GM23248 (cell line): ENCODE data around the gene IGF1R. TPM values are rescaled to one million over a fixed set of nuclear protein-coding genes. Genes with fewer than 3 reads are reported as not detected.

Experiments used
- DNase-seq: peaks from one replicate; pipeline ENCODE4 v3.0.0-alpha.2; 2015
- H2AFZ ChIP-seq: fragments of 200-600 bp; sonication (generic); 2 replicates; pipeline ENCODE4 v1.6.1; 2016; ENCODE audit warnings: antibody characterized with exemption
- H3F3A ChIP-seq: fragments of 200-600 bp; sonication (generic); 2 replicates; pipeline ENCODE4 v1.6.1; 2016; ENCODE audit warnings: mild to moderate bottlenecking, antibody characterized with exemption, mixed run types; ENCODE audit not compliant: insufficient read depth
- H3K27ac ChIP-seq: fragments of 200-600 bp; sonication (generic); 2 replicates; pipeline ENCODE4 v1.5.1; 2016; ENCODE audit warnings: mild to moderate bottlenecking
- H3K27me3 ChIP-seq: fragments of 200-600 bp; sonication (generic); replicated peaks from 2 replicates; pipeline ENCODE4 v1.6.1; 2016; ENCODE audit warnings: mild to moderate bottlenecking; ENCODE audit not compliant: insufficient read depth
- H3K36me3 ChIP-seq: fragments of 200-600 bp; sonication (generic); 2 replicates; pipeline ENCODE4 v1.6.1; 2016; ENCODE audit warnings: low read depth, mild to moderate bottlenecking
- H3K4me1 ChIP-seq: fragments of 200-600 bp; sonication (generic); 2 replicates; pipeline ENCODE4 v1.6.1; 2016; ENCODE audit warnings: mild to moderate bottlenecking; ENCODE audit not compliant: insufficient read depth
- H3K4me2 ChIP-seq: fragments of 200-600 bp; sonication (generic); one replicate; pipeline ENCODE4 v1.6.1; 2016; ENCODE audit warnings: mild to moderate bottlenecking; ENCODE audit not compliant: unreplicated experiment
- H3K4me3 ChIP-seq: fragments of 200-600 bp; sonication (generic); 2 replicates; pipeline ENCODE4 v1.5.1; 2016; ENCODE audit warnings: mild to moderate bottlenecking
- H3K79me2 ChIP-seq: fragments of 200-600 bp; sonication (generic); 2 replicates; pipeline ENCODE4 v1.6.1; 2016; ENCODE audit warnings: mild to moderate bottlenecking; ENCODE audit not compliant: insufficient read depth
- H3K9ac ChIP-seq: fragments of 200-600 bp; sonication (generic); 2 replicates; pipeline ENCODE4 v1.6.1; 2016; ENCODE audit warnings: mild to moderate bottlenecking
- H3K9me2 ChIP-seq: fragments of 200-600 bp; sonication (generic); 2 replicates; pipeline ENCODE4 v1.6.1; 2016; ENCODE audit warnings: mixed run types, mild to moderate bottlenecking, moderate library complexity; ENCODE audit not compliant: insufficient read depth
- H3K9me3 ChIP-seq: fragments of 200-600 bp; sonication (generic); one replicate; pipeline ENCODE4 v1.6.1; 2017; ENCODE audit warnings: low read depth
- H4K20me1 ChIP-seq: fragments of 200-600 bp; sonication (generic); 2 replicates; pipeline ENCODE4 v1.6.0; 2016; ENCODE audit not compliant: insufficient read depth
- EZH2 ChIP-seq: fragments of 200-600 bp; sonication (generic); IDR thresholded peaks from 2 replicates; pipeline ENCODE4 v1.6.1; 2018; ENCODE audit warnings: antibody characterized with exemption, mild to moderate bottlenecking; ENCODE audit not compliant: insufficient read depth, poor library complexity, severe bottlenecking
- EZH2phosphoT487 ChIP-seq: fragments of 200-600 bp; sonication (generic); IDR thresholded peaks from 2 replicates; pipeline ENCODE4 v1.6.1; 2018; ENCODE audit warnings: antibody characterized with exemption, moderate library complexity, mild to moderate bottlenecking, low read depth; ENCODE audit not compliant: insufficient read depth
- WGBS, 2 experiments: methylation state at CpG; one replicate each; pipeline ENCODE4 v1.1.6; 2015 to 2017; ENCODE audit warnings: low lambda C conversion rate in 2 of 2, low coverage in 1 of 2; ENCODE audit errors: missing lambda C conversion rate in 2 of 2; 5-methylcytosine and 5-hydroxymethylcytosine counted together
- in situ Hi-C: fragments of 300-500 bp; cut with MboI; formaldehyde crosslinking; loops from 2 replicates; pipeline ENCODE4 v1.15.0; 2020
- polyA plus RNA-seq: library from polyadenylated mRNA; unstranded; fragments of >200 nt; fragmentation: Nextera tagmentation; extraction: Ambion mirVana; gene quantifications from 2 replicates; pipeline ENCODE4 v1.2.1, GENCODE V29; 2016
- total RNA-seq: library from RNA; depleted of rRNA; stranded (reverse); fragments of >200 nt; shearing (Covaris generic); gene quantifications from 2 replicates; pipeline ENCODE4 v1.2.3, GENCODE V29; 2014

Gene IGF1R
- total and polyA plus RNA-seq, 2 experiments from 2014 or later: 22.0 to 48.6 TPM

DNA sequence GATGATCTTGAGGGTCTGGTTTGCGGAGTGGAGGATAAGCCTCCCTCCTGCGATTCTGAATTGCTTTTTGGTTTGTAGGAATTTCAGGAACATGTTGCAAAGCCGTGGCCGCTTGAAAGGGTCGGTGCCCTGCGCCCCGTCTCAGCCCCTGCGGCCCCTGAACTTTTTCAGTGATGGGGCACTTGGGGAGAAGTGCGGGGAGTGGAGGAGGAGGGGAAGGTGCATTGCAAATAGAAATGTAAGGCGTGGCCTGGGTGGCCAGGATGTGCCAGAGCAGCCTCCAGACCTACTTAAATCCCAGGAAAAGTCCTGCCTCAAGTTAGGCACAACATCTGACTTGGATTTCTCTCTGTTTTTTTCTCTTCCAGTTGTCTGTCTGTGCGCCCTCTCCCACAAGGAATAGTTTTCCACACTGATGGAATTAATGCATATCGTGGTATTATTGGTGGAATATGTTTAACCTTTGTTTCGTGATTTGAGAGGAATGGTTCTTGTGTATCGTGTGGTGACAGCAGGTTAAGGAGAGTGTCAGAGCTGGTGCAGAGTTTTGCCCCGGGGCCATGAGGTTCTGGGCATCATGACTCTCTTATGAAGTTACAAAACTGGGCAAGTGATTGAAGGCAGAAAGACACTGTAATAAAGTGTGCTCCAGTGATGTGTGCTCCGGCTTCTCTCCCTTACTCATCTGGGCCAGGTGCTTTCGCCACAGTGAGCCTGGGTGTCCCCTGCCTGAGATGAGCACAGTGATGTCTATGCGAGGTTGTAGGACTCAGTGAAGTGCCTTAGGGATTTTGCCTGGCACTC lies 205.5 kb downstream of the IGF1R start:
- H2AFZ ChIP-seq: peak overlapping the region; percentile 43; the same call in 1 of the 2 replicates

DNA sequence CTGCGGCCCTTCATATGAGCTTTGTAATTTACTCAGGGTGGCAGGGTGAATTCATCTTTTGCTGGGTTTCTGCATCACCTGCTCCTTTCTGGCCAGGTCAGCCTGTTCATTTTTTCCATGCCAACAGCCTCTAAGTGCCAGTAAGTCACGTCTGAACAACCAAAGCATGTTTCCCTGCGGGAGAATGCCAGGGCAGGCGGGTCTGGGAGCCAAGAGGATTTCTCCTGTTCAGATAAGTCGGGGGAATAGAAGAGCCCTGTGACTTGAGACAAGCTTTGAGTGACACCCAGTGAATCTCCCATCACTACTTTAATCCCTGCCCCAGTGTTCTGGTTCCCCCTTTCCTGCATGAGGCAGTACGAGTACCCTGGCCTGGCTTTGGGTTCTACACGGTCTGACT lies 206.2 kb downstream of the IGF1R start:
- H3K36me3 ChIP-seq: no peaks in the 10 kb centered on the region
- H3K4me3 ChIP-seq: no peak overlapping the region
- H2AFZ ChIP-seq: no peak overlapping the region
- no peaks in the 10 kb centered on the region for H3K9me2 ChIP-seq
- DNase-seq: no peak
- peak overlapping the region; percentile 94 for H3K4me2 ChIP-seq
- H3K27me3 ChIP-seq: no peaks in the 10 kb centered on the region
- H3K27ac ChIP-seq: peak overlapping the region; percentile 84
- WGBS, 2 experiments: 82 to 90% methylated on average over 6 to 7 of the region's 7 CpGs
- H3F3A ChIP-seq: peaks cover 62% of the 10 kb centered on the region
- peak overlapping the region; percentile 82 for H3K9ac ChIP-seq
- H4K20me1 ChIP-seq: no peaks in the 10 kb centered on the region
- H3K79me2 ChIP-seq: peaks cover 87% of the 10 kb centered on the region
- TF ChIP-seq EZH2phosphoT487: no peak
- no peak for TF ChIP-seq EZH2
- in situ Hi-C loops: no loop called here
- no peaks in the 10 kb centered on the region for H3K9me3 ChIP-seq
- peaks cover 69% of the 10 kb centered on the region for H3K4me1 ChIP-seq

More for the DNA sequence above, 205.5 kb downstream of the IGF1R start:
- Histone ChIP-seq H3K79me2 (peaks cover 87% of the 10 kb centered on the region), H3F3A (peaks cover 55% of the 10 kb centered on the region), H3K27ac (peak overlapping the region; percentile 84), H3K36me3 (no peaks in the 10 kb centered on the region), H3K4me3 (peak overlapping the region; percentile 78), H3K4me2 (peak overlapping the region; percentile 94), H4K20me1 (no peaks in the 10 kb centered on the region), H3K9me3 (no peaks in the 10 kb centered on the region), H3K9me2 (no peaks in the 10 kb centered on the region), H3K9ac (peak overlapping the region; percentile 82), H3K27me3 (no peaks in the 10 kb centered on the region), H3K4me1 (peaks cover 63% of the 10 kb centered on the region)
- in situ Hi-C loops: no loop called here
- 19 to 24% methylated on average over 18 of the region's 18 CpGs for WGBS, 2 experiments
- no peak for TF ChIP-seq EZH2
- no peak for TF ChIP-seq EZH2phosphoT487
- DNase-seq: peak; percentile 55

DNA sequence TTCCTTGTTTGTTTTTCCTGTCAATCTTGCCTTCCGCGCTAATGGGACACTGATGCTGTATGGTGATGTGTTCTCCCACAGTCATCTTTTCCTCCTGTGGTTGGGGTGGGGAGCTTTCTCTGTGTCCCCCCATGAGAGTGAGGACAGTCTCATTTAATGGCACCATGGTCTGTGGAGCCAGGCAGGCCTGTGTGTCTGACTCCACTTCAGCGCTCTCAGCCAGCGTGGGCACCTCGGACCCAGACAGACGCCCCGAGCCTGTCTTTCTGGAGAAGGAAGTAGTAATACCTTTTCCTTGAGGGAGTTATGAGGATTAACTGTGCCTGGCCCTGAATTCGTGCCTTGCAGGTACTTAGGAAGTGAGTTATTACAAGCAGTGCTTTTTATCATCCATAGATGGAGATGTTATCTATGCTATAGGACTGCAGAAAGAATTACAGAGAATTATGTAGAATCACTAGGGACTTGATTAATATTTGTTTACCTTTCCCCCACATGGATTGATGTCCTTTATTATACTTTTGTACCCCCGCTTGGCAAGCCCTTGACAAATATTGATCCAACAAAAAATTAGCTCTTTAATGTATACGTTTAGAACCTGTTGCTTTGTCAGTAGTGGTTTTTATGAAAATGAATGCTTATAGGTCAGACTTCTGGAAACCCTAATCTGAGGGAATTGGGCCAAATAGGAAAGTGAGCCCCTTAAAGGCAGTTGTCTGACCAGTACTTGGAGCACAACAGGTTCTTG lies 206.9 kb downstream of the IGF1R start:
- Histone ChIP-seq H3K9me3 (no peaks in the 10 kb centered on the region), H3K4me2 (peak overlapping the region; percentile 14), H3K27me3 (no peaks in the 10 kb centered on the region), H3F3A (peaks cover 70% of the 10 kb centered on the region), H4K20me1 (no peaks in the 10 kb centered on the region), H3K36me3 (no peaks in the 10 kb centered on the region), H3K4me1 (peaks cover 76% of the 10 kb centered on the region), H3K9me2 (no peaks in the 10 kb centered on the region), H2AFZ (no peak overlapping the region), H3K27ac (peak overlapping the region; percentile 75), H3K4me3 (no peak overlapping the region), H3K9ac (peak overlapping the region; percentile 14; the same call in 1 of the 2 replicates), H3K79me2 (peaks cover 87% of the 10 kb centered on the region)
- DNase-seq: no peak
- TF ChIP-seq EZH2 (no peak), EZH2phosphoT487 (no peak)
- WGBS, 2 experiments: 88 to 91% methylated on average over 10 of the region's 10 CpGs
- in situ Hi-C loops: no loop called here

DNA sequence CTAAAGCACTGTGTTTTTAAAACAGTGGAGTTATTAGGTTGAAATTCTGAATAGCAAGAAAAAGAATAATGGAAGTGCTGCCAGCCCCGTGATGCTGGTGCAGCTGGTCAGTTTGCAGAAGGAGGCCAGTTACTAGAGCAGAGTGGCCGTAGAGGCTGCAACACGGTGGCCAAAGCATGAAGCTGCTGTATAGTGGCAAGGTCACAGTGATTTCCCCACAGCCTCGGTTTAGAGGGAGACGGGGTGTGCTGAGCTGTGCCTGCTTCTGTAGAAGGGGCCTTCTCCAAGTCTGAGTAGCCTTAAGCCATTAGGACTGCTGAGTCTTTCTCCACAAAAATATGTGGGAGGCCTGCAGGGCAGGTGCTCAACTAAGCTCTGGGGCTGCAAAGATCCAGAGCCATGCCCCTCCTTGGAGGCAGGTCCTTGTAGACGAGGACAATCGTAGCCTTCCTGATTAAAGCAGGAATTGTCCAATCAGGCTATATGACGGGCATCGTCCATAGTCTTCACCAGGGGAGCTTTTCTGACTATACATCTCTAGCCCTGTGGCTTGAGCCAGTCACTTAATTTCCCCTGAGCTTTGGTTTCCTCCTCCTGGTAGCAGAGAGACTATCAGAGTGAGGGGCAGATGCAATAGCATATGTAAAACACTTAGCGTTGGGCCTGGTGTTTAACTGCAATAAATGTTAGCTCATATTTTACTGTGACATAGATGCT lies 207.6 kb downstream of the IGF1R start:
- H3K79me2 ChIP-seq: peaks cover 87% of the 10 kb centered on the region
- H3K9me3 ChIP-seq: no peaks in the 10 kb centered on the region
- 50 to 55% methylated on average over 10 of the region's 10 CpGs for WGBS, 2 experiments
- H3K9ac ChIP-seq: peak overlapping the region; percentile 14; the same call in 1 of the 2 replicates
- H3F3A ChIP-seq: peaks cover 76% of the 10 kb centered on the region
- no peak overlapping the region for H2AFZ ChIP-seq
- no peaks in the 10 kb centered on the region for H3K27me3 ChIP-seq
- peak overlapping the region; percentile 16; the same call in 1 of the 2 replicates for H3K4me3 ChIP-seq
- no peaks in the 10 kb centered on the region for H3K9me2 ChIP-seq
- H3K27ac ChIP-seq: peak overlapping the region; percentile 75
- H4K20me1 ChIP-seq: no peaks in the 10 kb centered on the region
- in situ Hi-C loops: no loop called here
- peaks cover 83% of the 10 kb centered on the region for H3K4me1 ChIP-seq
- no peaks in the 10 kb centered on the region for H3K36me3 ChIP-seq
- H3K4me2 ChIP-seq: peak overlapping the region; percentile 14
- no peak for TF ChIP-seq EZH2
- TF ChIP-seq EZH2phosphoT487: no peak
- DNase-seq: no peak
